Keratinocyte (primary cell): ENCODE data around the gene GPC1. TPM values are rescaled to one million over a fixed set of nuclear protein-coding genes. Genes with fewer than 3 reads are reported as not detected.

Source experiments
- DNase-seq: peaks from one replicate; pipeline ENCODE4 v3.0.0-alpha.2; 2011; ENCODE audit warnings: low read depth, missing footprints, low spot score
- FAIRE-seq: peaks from 2 replicates; lab custom pipeline; 2011; peaks lifted over from hg19 to GRCh38; lab: Jason Lieb, UNC
- H2AFZ ChIP-seq: 2 replicates; pipeline ENCODE4 v1.6.0; 2012; ENCODE audit warnings: low read length, control low read depth, inconsistent platforms; ENCODE audit not compliant: control insufficient read depth
- H3K27ac ChIP-seq: 2 replicates; pipeline ENCODE4 v1.5.1; 2011; ENCODE audit warnings: low read length; ENCODE audit not compliant: control insufficient read depth, insufficient read depth
- H3K27me3 ChIP-seq: 3 replicates; pipeline ENCODE4 v1.6.0; 2011; ENCODE audit warnings: low read length; ENCODE audit not compliant: control insufficient read depth, insufficient read depth; ENCODE audit errors: extremely low read depth
- H3K36me3 ChIP-seq, 2 experiments: 2 replicates in 1 of 2; 3 replicates in 1 of 2; pipeline ENCODE4 v1.5.1; 2011; ENCODE audit warnings: low read length in 2 of 2, mild to moderate bottlenecking in 1 of 2; ENCODE audit not compliant: control insufficient read depth in 2 of 2, insufficient read depth in 2 of 2; ENCODE audit errors: extremely low read depth in 1 of 2
- H3K4me1 ChIP-seq: 3 replicates; pipeline ENCODE4 v1.5.1; 2011; ENCODE audit warnings: low read length; ENCODE audit not compliant: control insufficient read depth, insufficient read depth; ENCODE audit errors: extremely low read depth
- H3K4me2 ChIP-seq: 3 replicates; pipeline ENCODE4 v1.6.0; 2011; ENCODE audit warnings: low read depth, low read length; ENCODE audit not compliant: control insufficient read depth, insufficient read depth; ENCODE audit errors: extremely low read depth
- H3K4me3 ChIP-seq, 3 experiments: fragments of 200-600 bp in 1 of 3; sonication (generic) in 1 of 3; 2 replicates in 2 of 3; 3 replicates in 1 of 3; pipeline ENCODE4 v1.5.1; 2011 to 2016; ENCODE audit warnings: low read length in 3 of 3, mild to moderate bottlenecking in 3 of 3, control low read depth in 2 of 3, inconsistent platforms in 1 of 3, low read depth in 1 of 3, mixed read lengths in 1 of 3, mixed run types in 1 of 3, moderate library complexity in 1 of 3; ENCODE audit not compliant: control insufficient read depth in 2 of 3, insufficient read depth in 2 of 3; ENCODE audit errors: extremely low read depth in 1 of 3
- H3K79me2 ChIP-seq: 2 replicates; pipeline ENCODE4 v1.6.0; 2012; ENCODE audit warnings: low read length; ENCODE audit not compliant: control insufficient read depth, insufficient read depth
- H3K9ac ChIP-seq: 3 replicates; pipeline ENCODE4 v1.6.0; 2011; ENCODE audit warnings: low read length; ENCODE audit not compliant: control insufficient read depth, insufficient read depth; ENCODE audit errors: extremely low read depth
- H3K9me1 ChIP-seq: 3 replicates; pipeline ENCODE4 v1.6.0; 2011; ENCODE audit warnings: low read length; ENCODE audit not compliant: control insufficient read depth, insufficient read depth; ENCODE audit errors: extremely low read depth
- H3K9me3 ChIP-seq: 2 replicates; pipeline ENCODE4 v1.5.1; 2012; ENCODE audit warnings: low read depth, low read length; ENCODE audit not compliant: control insufficient read depth
- H4K20me1 ChIP-seq: 3 replicates; pipeline ENCODE4 v1.6.0; 2011; ENCODE audit warnings: low read length; ENCODE audit not compliant: control insufficient read depth, insufficient read depth; ENCODE audit errors: extremely low read depth
- EZH2 ChIP-seq: IDR thresholded peaks from one replicate; pipeline ENCODE4 v1.6.1; 2012; ENCODE audit warnings: inconsistent platforms, mild to moderate bottlenecking, low read length, moderate library complexity
- dilution Hi-C: fragments of 300-500 bp; cut with MboI; formaldehyde crosslinking; loops from one replicate; pipeline ENCODE4 v1.7.0; 2020; ENCODE audit warnings: low sequenced_read_pairs; ENCODE audit not compliant: extremely low pct_ligation_motif_present
- polyA plus RNA-seq, 5 experiments: library from polyadenylated mRNA; depleted of rRNA in 3 of 5; stranded (reverse) in 3 of 5; stranded (forward) in 1 of 5; unstranded in 1 of 5; fragments of >200 nt; gene quantifications; 1 replicate in 1 of 5; 2 replicates in 3 of 5; 3 replicates in 1 of 5; pipeline versions ENCODE4 v1.2.1 to v1.2.3, GENCODE V29; 2011 to 2012; ENCODE audit warnings: missing spikeins in 2 of 5, low read depth in 1 of 5, low replicate concordance in 1 of 5
- TF ChIP-seq, protein P1 (sequence below), 3 experiments: IDR thresholded peaks in 1 of 3; conservative IDR thresholded peaks in 1 of 3; optimal IDR thresholded peaks in 1 of 3; 2 replicates in 2 of 3; 3 replicates in 1 of 3; pipeline versions ENCODE3 to v1.5.1; 2011; ENCODE audit warnings: low read length in 3 of 3, mild to moderate bottlenecking in 3 of 3, moderate library complexity in 2 of 3, control low read depth in 1 of 3, inconsistent platforms in 1 of 3; ENCODE audit not compliant: insufficient read depth in 2 of 3; ENCODE audit errors: extremely low read depth in 1 of 3

Gene GPC1
- polyA plus RNA-seq, 1 donor (not counting 4 experiments of a cell fraction or from before 2014, with no cell fraction given): 46.6 TPM

- peak overlapping the region; percentile 86 for H3K9ac ChIP-seq
- no peaks in the 10 kb centered on the region for H3K9me1 ChIP-seq
- peak overlapping the region; percentile 78 for H3K4me2 ChIP-seq
- peaks cover 56% of the 10 kb centered on the region for H3K79me2 ChIP-seq
- no peak for FAIRE-seq
- TF ChIP-seq, protein P1, sequence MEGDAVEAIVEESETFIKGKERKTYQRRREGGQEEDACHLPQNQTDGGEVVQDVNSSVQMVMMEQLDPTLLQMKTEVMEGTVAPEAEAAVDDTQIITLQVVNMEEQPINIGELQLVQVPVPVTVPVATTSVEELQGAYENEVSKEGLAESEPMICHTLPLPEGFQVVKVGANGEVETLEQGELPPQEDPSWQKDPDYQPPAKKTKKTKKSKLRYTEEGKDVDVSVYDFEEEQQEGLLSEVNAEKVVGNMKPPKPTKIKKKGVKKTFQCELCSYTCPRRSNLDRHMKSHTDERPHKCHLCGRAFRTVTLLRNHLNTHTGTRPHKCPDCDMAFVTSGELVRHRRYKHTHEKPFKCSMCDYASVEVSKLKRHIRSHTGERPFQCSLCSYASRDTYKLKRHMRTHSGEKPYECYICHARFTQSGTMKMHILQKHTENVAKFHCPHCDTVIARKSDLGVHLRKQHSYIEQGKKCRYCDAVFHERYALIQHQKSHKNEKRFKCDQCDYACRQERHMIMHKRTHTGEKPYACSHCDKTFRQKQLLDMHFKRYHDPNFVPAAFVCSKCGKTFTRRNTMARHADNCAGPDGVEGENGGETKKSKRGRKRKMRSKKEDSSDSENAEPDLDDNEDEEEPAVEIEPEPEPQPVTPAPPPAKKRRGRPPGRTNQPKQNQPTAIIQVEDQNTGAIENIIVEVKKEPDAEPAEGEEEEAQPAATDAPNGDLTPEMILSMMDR (optimal IDR thresholded peaks at IDR 0.05 in 1 of 3, IDR thresholded peaks at IDR 0.05 in 1 of 3, conservative IDR thresholded peaks at IDR 0.05 in 1 of 3; ENCODE audit: extremely low read depth in 1 of 3, insufficient read depth in 2 of 3, low read length in 3 of 3): no peak
- no peak for TF ChIP-seq EZH2
- no peaks in the 10 kb centered on the region for H3K27me3 ChIP-seq
- H3K4me1 ChIP-seq: peaks cover 48% of the 10 kb centered on the region
- no peaks in the 10 kb centered on the region for H3K9me3 ChIP-seq
- no peak for DNase-seq
- peaks cover 0 to 5% of the 10 kb centered on the region in 2 experiments for H3K36me3 ChIP-seq
- dilution Hi-C loops: no loop called here
- H2AFZ ChIP-seq: no peak overlapping the region
- H3K27ac ChIP-seq: peak overlapping the region; percentile 64
- peak overlapping the region; percentile 60 to 81 (median 69) for H3K4me3 ChIP-seq
- peaks cover 13% of the 10 kb centered on the region for H4K20me1 ChIP-seq
Measured at GRCh38 chr2:240436683-240437550, 1.5 kb downstream of the GPC1 start.

DNA sequence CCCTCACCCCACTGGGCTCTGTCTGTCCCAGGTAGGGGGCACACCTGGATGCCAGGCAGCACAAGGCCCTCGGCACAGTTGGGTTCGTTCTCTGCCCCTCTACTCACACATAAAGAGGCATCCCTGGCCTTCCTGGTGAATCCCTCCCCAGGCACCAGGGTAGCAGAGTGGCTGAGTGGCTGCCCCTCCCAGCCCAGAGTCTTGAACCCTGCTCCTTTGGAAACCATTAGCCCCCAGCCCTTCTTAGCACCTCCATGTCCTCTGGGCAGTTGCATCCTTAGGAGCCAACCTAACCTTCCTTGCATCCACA is 2.0 kb downstream of the GPC1 start:
- dilution Hi-C loops: no loop called here
- no peak overlapping the region for H3K27ac ChIP-seq
- DNase-seq: no peak
- H3K27me3 ChIP-seq: no peaks in the 10 kb centered on the region
- peak overlapping the region; percentile 78 for H3K4me2 ChIP-seq
- no peaks in the 10 kb centered on the region for H3K9me1 ChIP-seq
- TF ChIP-seq EZH2: no peak
- TF ChIP-seq, protein P1 (optimal IDR thresholded peaks at IDR 0.05 in 1 of 3, IDR thresholded peaks at IDR 0.05 in 1 of 3, conservative IDR thresholded peaks at IDR 0.05 in 1 of 3; ENCODE audit: extremely low read depth in 1 of 3, insufficient read depth in 2 of 3, low read length in 3 of 3): no peak
- FAIRE-seq: no peak
- peaks cover 0 to 7% of the 10 kb centered on the region in 2 experiments for H3K36me3 ChIP-seq
- peak overlapping the region; percentile 60 to 81 (median 69) for H3K4me3 ChIP-seq
- H3K9ac ChIP-seq: peak overlapping the region; percentile 86
- H2AFZ ChIP-seq: no peak overlapping the region
- H3K9me3 ChIP-seq: no peaks in the 10 kb centered on the region
- H4K20me1 ChIP-seq: peaks cover 14% of the 10 kb centered on the region
- peaks cover 53% of the 10 kb centered on the region for H3K4me1 ChIP-seq
- H3K79me2 ChIP-seq: peaks cover 62% of the 10 kb centered on the region
